ENCODE results near the gene KIAA0586. TPM values are rescaled to one million over a fixed set of nuclear protein-coding genes. Genes with fewer than 3 reads are reported as not detected.
"Not testable (repeated sequence)": the region's sequence is repeated elsewhere in the genome, so short reads cannot be mapped to it uniquely, and the experiment has no call there.

The KIAA0586 gene
- polyA plus RNA-seq, 4 donors, result 19.3 to 24.2 (median 21.9) TPM

DNA sequence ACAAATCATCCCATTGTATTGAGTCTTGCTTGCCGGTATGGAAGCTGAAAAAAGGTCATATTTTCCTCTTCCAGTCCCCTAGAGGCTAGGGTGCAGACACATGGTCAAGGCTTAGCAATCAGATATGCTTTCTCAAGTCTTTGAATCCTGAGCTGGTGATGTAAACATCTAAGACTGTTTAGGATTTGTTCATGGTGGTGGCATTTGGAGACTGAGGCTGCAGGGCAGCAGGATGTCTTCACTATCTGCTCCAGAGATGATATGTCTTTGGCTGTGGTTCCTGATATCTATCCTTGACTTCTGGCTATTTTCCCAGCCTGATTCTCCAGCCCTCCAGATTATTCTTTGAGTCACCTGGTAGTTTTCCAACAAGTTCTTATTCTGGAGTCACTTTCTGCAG, 159.8 kb downstream of the KIAA0586 start:
- DNase-seq (ENCODE audit: low read depth in 4 of 4, low spot score in 3 of 4), result no peak

DNA sequence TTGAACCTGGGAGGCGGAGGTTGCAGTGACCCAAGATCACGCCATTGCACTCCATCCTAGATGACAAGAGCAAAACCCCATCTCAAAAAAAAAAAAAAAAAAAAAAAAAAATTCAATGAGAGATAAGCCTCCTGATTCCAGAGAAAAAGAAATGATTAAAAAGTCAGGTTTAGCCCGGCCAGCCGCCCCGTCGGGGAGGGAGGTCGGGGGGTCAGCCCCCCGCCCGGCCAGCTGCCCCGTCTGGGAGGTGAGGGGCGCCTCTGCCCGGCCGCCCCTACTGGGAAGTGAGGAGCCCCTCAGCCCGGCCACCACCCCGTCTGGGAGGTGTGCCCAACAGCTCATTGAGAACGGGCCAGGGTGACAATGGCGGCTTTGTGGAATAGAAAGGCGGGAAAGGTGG, 160.8 kb downstream of the KIAA0586 start:
- DNase-seq (ENCODE audit: low read depth in 4 of 4, low spot score in 3 of 4), result not testable (repeated sequence)

DNA sequence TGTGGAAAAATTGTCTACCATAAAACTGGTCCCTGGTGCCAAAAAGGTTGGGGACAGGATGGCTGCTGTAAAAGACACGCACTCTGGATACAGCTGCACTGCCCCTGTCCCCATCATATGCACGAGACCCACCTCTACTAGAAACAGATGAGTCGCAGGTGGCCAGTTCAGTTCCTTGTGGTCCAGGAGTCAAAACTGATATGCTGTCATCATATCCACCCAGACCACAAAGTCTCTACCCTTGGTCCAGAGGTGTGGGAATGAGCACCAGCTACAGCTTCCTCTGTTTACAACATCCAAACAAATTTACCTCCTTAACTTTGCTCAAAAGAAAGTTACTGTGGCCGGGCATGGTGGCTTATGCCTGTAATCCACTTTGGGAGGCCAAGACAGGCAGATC, 166.5 kb downstream of the KIAA0586 start:
- DNase-seq (ENCODE audit: low read depth in 4 of 4, low spot score in 3 of 4), result no peak

DNA sequence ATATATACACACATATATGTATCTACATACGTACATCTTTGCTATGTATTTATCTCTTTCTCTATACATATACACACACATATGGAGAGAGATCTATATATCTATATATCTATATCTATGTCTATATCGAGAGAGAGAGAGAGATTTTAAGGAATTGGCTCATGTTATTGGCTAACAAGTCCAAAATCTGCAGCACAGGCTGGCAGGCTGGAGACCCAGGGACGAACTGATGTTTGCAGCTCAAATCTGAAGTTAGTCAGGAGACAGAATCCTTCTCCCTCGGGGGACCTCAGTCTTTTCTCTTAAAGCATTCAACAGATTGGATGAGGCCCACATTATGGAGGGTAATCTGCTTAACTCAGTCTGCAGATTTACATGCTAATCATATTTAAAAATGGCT, 169.5 kb downstream of the KIAA0586 start:
- DNase-seq (ENCODE audit: low read depth in 4 of 4, low spot score in 3 of 4), result no peak

DNA sequence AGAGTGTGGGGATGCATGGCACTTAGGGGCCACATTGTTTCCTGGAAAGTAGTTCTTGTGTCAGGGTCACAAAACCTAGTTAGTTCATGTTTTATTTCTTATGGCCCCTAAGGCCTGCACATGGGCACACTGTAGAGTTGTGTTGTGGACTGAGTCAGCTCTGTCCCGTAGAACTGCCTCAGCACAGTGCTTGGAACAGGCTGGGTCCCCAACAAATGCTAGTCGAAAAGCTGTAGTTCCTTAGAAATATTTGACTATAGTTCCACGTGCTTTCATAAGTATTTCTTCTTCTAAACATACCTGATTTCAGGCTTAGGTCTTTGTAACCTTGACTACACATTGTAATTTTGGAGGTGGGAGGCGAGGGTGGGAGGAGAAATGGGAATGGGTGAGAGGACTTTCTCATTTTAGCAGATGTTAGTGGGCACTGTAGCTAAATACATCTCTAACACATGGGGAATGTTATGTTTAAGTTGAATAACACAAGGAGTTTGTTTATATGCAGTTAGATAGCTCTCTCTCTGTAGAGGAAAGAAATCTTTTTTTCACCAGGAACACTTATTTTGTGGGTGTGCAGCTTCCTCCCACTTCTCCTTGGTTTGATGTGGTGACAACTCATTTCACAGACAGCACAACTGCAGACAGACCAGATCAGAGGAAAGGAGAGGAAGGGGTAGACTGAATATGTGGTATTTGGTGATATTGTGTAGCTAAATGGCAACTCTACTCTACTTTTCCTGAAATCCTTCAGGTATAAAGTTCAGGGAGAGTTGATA, 170.7 kb downstream of the KIAA0586 start:
- no peak for DNase-seq (ENCODE audit: low read depth in 4 of 4, low spot score in 3 of 4)

DNA sequence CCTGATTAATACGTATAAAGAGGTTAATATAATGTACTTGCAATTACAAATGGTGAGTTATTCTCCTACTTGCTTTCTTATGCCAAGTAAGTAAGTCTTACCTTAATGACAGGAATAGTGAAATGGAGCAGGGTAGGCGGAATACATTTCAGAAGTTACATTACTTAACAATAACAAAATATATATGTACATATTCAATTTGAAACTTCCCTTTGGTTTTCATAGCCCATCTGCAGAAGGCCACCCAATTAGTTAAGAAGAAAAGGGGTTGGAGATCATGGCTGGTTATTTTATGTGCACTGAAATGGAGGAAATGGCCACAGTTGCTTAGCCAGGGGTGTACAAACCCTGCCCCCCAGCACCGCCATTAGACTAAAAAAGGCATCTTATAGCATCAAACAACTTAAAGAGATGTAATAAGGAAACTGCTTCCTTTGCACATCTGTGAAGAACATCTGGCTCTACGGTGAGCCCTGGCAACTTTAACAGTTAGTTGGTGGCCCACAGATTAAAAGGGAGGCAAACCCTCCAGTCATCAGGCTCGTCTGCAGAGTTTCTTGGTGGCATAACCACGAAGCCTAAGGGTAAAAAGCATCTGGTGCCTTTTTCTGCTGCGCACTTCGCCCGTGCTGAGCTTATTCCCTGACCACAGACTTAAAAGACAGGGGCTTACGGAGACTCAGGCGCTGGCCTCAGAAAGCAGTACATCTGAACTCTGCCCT, 171.4 kb downstream of the KIAA0586 start:
- no peak for DNase-seq (ENCODE audit: low read depth in 4 of 4, low spot score in 3 of 4)

DNA sequence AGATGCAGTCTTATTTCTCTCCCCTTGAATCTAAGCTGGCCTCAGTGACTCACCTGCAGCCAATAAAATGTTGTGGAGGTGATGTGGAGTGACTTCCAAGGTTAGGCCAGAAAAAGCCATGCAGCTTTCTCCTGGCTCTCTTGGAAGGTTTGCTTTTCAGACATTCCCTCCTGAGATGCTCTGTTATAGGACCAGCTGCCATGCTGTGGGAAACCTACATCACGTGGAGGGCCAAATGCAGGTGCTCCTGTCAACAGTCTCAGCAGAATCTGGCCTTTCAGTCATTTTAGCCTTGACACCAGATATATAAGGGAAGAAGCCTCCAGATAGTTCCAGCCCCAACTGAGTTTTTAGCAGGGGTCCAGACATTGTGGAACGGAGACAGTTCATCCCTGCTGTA, 172.2 kb downstream of the KIAA0586 start:
- DNase-seq (ENCODE audit: low read depth in 4 of 4, low spot score in 3 of 4), result no peak

Other genes starting within 250 kb of the KIAA0586 start
- gene ACTR10, start 227.6 kb upstream of the KIAA0586 start, polyA plus RNA-seq (ENCODE audit: insufficient read length in 4 of 4), result 100 to 1,000 TPM in 3 of 4 donors, 10 to 100 TPM in 1; 96.7 to 115 (median 106) TPM
- 100 to 1,000 TPM; 113 to 162 (median 151) TPM for gene PSMA3, start 182.9 kb upstream of the KIAA0586 start, polyA plus RNA-seq (ENCODE audit: insufficient read length in 4 of 4)
- gene ARID4A, start 129.2 kb upstream of the KIAA0586 start, polyA plus RNA-seq (ENCODE audit: insufficient read length in 4 of 4), result 10 to 100 TPM; 21.3 to 37.9 (median 32.7) TPM
- 1 to 10 TPM; 1.3 to 1.8 (median 1.5) TPM for gene TOMM20L, start 31.8 kb upstream of the KIAA0586 start, polyA plus RNA-seq (ENCODE audit: insufficient read length in 4 of 4)
- 100 to 1,000 TPM in 1 of 4 donors, 10 to 100 TPM in 3; 77.3 to 105 (median 85.9) TPM for gene TIMM9, start 188 bp upstream of the KIAA0586 start, polyA plus RNA-seq (ENCODE audit: insufficient read length in 4 of 4)
- 100 to 1,000 TPM in 1 of 4 donors, 10 to 100 TPM in 3; 31.4 to 133 (median 37.5) TPM for gene DACT1, start 210.2 kb downstream of the KIAA0586 start, polyA plus RNA-seq (ENCODE audit: insufficient read length in 4 of 4)

All from left renal pelvis (tissue), 4 donors.